Measurements from ENCODE around the gene ADAMTSL3.

Gene ADAMTSL3

DNA sequence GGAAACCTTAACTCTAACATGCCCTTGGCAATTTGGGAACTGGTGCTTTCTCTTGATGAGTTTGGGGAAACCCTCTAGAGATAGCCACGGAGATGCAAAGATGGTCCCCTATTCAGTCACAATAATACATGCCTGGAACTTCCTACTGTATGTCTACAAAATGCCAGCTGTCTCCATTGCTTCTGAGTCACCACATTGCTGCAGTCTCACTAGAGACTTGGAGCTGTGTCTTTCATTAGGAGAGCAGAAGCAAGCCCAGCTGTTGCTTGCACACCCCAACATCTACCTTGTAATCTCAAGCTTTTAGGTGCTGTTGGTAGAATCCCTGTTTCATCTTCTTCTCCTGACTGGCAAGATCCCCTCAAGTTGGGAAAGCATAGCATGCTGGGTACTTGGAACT is 261.0 kb downstream of the ADAMTSL3 start:
- no peak for DNase-seq (ENCODE audit: low spot score)
- FAIRE-seq: no peak

GRCh38 chr15:83917432-83917831 is 263.5 kb downstream of the ADAMTSL3 start:
- DNase-seq (ENCODE audit: low spot score) (no peak), FAIRE-seq (no peak)

GRCh38 chr15:83918011-83918410 is 264.1 kb downstream of the ADAMTSL3 start:
- no peak for FAIRE-seq
- no peak for DNase-seq (ENCODE audit: low spot score)

DNA sequence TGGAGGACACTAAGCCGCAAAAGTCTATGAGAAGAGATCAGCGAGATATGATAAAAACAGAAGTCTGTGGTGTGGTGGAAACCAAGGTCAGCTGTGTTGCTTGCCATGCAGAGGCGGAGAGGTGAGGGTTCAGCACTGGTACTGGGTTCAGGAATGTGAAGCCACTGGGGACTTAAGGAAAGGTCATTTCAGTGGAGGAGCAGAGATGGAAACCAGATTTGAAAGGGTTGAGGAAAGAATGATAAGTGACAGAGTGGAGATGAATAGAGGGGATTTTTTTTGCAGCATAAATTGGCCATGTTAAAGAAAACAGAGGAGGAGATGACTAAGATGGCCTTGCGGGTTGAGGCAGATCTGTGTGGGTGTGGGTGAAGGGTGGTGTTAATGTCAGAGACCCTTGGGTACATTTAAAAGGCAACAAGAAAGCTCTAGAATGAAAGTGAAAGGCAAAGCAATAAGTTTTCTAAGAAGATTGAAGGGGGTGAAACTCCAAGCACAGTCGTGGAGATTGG is 265.5 kb downstream of the ADAMTSL3 start:
- FAIRE-seq (peak; percentile 9), DNase-seq (ENCODE audit: low spot score) (no peak)

DNA sequence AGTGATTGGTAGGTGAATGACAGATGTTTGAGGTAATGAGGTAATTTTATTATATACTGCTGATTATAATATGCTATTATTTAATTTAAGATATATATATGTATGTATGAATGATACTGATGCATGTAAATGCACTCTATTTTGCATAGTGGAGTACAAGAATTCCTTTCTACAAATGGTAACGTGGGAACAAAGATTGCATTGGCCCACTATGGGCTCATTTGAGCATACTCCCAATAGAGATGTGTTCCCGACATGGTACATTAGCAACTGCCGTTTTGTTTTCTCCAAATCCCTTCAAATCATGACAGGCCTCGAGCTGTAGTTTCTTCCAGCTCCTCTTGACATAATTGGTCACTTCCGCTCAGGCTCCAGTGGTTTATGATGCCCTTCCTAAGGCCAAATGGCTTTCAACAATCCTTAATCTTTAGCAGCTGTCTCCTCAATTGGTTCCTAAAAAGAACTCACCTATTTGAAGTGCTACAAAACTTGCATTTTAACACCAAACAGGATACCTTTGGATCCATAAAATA is 266.1 kb downstream of the ADAMTSL3 start:
- no peak for DNase-seq (ENCODE audit: low spot score)
- FAIRE-seq: no peak

GRCh38 chr15:83922649-83923294 is 268.8 kb downstream of the ADAMTSL3 start:
- no peak for DNase-seq (ENCODE audit: low spot score)

DNA sequence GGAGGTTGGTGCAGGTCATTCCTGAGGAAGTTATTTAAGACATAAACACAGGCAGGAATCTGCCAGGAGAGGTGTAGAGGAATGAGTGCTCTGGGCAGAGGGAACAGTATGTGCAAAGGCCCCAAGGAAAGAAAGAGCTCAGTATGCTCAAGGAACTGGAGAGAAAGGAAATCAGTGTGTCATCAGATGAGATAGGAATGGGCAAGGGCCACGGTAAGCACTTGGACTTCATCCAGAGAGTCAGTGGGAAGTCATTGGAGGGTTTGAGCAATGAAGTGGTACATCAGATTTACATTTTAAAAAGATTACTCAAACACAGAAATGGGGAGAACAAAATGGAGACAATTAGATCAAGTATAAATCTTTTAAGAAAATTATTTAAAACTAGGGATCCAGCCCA is 272.2 kb downstream of the ADAMTSL3 start:
- no peak for FAIRE-seq
- no peak for DNase-seq (ENCODE audit: low spot score)

More at GRCh38 chr15:83922649-83923294, 268.8 kb downstream of the ADAMTSL3 start:
- FAIRE-seq: no peak

GRCh38 chr15:83927704-83928391 is 273.9 kb downstream of the ADAMTSL3 start:
- FAIRE-seq: no peak
- no peak for DNase-seq (ENCODE audit: low spot score)

DNA sequence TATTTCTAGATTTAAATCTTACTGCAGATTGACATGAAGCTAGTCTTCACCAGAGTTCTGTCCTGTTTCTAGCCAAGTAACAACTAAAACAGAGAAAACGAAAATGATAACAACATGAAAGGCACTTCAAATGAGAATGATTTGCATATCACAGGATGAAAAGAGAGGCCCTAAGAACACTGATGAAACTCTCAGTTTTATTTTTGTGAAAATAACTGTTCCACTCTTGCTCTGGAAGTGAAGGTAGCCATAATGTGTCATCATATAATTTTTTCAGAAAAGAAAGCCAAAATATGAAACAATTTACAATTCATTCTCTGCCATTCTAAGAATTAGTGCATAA is 274.4 kb downstream of the ADAMTSL3 start:
- FAIRE-seq (no peak), DNase-seq (ENCODE audit: low spot score) (no peak)

DNA sequence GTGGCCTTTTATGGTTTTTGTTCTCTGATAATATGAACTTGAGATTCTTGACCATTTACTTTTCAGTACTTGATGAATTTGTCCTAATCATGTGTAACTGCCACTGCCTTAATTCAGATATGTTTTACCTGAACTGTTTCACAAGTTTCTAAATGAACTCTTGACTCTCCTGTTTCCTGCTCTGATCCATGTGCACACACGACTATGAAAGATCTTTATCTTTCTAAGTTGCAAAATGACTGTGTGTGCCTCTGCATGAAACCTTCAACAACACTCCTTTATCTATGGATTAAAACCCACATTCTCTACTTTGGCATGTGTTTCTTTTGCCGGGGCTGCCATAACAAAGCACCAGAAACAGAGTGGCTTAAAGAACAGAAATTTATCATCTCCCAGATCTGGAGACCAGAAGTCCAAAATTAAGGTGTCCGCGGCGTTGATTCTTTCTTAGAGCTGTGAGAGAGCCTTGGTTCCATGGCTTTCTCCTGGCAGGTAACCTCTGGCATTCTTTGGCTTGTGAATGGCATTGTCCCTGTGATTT is 275.0 kb downstream of the ADAMTSL3 start:
- FAIRE-seq: no peak
- no peak for DNase-seq (ENCODE audit: low spot score)

DNA sequence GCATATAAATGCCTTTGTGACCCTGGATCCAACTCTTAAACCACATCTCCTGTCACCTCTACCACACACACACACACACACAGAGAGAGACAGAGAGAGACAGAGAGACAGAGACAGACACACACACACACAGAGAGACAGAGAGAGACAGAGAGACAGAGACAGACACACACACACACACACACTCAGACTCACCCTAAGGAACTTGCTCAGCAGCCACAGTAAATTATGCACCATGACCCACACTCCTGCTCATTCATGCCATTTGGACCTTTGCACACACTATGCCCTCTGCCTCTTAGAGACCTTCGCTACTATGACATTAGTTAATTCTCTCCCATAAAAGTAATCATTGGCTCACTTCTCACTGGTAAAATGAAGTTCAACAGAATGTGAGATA is 275.7 kb downstream of the ADAMTSL3 start:
- FAIRE-seq: peak; percentile 59
- no peak for DNase-seq (ENCODE audit: low spot score)

DNA sequence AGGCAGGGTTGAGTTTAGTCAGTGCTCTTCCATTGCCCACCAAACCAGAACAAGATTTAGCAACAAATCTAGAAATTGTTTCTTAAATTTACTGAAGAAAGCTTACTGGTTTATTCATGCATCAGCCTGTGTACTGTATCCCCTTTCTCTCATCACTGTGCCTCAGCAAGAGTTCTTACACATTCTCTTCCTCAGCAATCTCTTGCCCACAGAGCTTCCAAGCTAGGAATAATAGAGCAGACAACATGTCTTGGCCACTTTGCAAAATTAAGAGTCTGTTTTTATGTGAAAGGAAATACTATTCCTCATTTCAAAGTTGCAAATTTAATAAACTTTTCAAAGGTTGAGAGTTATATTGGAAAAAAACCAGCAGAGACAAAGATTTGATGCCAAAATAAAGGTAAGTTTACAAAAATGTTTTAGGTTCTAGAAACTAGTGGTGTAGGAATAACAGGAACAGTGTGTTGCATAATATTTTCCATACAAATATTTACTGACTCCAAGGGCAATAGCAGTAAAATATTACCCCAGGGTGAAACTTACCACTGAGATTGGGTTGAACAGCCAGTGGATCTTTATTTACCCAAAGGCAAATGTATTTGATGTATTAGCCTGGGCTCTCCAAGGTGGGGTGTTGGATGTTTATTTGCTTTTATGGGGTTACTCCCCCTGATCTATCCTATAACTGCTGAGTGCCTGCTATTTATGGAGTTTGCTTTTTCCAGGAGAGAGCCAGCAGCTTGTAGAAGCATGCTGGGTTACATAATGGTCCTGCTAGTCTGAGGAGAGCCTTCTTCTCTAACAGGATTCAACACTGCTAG is 276.7 kb downstream of the ADAMTSL3 start:
- FAIRE-seq: no peak
- no peak for DNase-seq (ENCODE audit: low spot score)

DNA sequence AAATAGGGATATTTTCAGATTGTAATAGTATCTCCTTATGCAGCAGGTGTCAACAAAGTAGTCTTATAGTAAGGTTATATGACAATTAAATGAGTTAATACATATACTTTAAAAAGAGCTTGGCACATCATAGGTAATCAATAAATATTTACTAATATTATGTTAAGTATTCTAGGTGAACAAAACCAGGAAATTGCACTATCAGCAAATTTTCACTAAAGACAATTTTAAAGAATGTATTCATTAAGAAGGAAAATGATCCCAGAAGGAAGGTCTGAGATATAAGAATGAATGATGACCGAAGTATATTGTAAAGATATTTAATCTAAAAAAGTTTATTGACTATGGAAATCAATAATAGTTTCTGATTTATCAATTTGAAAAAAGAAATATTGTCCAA is 281.9 kb downstream of the ADAMTSL3 start:
- FAIRE-seq (no peak), DNase-seq (ENCODE audit: low spot score) (no peak)

GRCh38 chr15:83940136-83940535 is 286.2 kb downstream of the ADAMTSL3 start:
- DNase-seq (ENCODE audit: low spot score) (no peak), FAIRE-seq (no peak)

- DNase-seq (ENCODE audit: low spot score) (no peak), FAIRE-seq (no peak)
Observed at GRCh38 chr15:83943043-83943442, 289.1 kb downstream of the ADAMTSL3 start.

DNA sequence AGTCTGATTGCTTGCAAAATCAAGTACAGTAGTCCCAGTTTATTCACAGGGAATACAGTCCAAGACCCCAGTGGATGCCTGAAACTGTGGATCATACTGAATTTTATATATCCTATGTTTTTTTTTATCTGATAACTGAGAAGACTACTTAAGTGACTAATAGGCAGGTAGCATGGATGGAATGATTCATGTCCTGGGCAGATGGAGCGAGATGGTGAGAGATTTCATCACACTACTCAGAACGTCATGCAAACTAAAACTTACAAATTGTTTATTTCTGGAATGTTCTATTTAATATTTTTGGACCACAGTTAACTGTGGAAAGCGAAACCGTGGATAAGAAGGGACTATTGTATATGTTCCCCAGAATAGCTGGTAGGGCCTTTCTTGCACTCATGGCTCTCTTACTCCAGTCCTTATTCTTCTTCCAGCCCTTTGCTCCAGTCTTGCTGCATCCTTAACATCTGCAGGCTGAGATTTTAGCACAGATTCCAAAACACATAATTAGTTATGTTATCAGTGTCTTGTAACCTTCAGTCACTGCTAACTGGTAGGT is 290.0 kb downstream of the ADAMTSL3 start:
- no peak for FAIRE-seq
- DNase-seq (ENCODE audit: low spot score): no peak

GRCh38 chr15:83947156-83947555 is 293.2 kb downstream of the ADAMTSL3 start:
- DNase-seq (ENCODE audit: low spot score) (no peak), FAIRE-seq (no peak)

DNA sequence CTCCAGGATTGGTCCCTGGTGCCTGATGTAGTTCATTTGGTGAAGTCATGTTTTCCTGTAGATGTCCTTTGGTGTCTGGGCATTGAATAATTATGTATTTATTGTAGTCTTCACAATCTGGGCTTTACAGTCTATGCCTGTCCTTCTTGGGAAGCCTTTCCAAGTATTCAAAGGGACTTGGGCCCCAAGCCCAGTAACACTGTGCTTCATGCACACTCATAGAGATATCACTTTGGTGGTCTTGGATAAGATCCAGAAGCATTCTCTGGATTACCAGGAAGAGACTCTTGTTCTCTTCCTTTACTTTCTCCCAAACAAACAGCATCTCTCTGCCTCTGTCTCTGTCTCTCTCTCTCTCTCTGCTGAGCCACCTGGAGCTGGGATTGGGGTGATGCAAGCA is 300.6 kb downstream of the ADAMTSL3 start:
- DNase-seq (ENCODE audit: low spot score) (no peak), FAIRE-seq (no peak)

DNA sequence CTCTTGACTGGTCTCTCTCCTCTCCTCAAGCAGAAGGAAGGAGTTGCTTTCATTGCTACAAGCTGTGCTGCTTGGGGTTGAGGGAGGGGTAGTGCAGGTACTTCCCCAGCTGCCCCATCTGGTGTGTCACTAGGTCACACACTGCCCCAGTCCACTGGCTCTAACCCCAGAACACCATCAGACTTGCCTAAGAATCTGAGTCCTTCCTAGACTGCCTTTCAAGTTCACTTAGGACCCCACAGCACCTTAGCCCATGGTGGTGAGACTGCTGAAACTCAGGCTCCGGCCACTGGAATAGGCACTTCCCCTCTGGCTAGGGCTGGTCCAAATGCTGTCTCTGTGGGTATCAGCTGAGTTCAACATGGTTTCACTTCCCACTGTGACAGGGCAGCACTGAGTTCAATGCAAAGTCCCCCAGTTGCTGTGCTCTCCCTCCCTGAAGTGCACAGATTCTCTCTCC is 301.9 kb downstream of the ADAMTSL3 start:
- DNase-seq (ENCODE audit: low spot score): no peak
- no peak for FAIRE-seq

GRCh38 chr15:83956887-83957286 is 303.0 kb downstream of the ADAMTSL3 start:
- FAIRE-seq (no peak), DNase-seq (ENCODE audit: low spot score) (no peak)

DNA sequence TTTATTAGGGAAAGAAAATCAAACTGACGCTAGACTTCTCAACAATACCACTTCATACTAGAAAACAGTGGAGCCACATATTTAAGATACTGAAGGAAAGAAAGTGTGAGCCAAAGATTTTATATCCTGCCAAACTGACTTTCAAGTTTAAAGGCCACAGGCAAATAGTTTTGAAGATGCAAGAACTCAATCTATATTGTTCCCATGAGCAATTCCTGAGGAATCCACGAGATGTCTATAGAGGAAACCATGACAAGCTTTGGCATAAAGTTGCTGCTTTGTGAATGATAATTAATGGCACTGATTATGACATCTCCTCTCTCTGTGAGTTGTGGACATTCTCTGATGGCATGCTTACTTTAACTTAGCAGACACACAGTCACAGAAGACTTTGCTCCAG is 305.6 kb downstream of the ADAMTSL3 start:
- no peak for DNase-seq (ENCODE audit: low spot score)
- FAIRE-seq: no peak

All from urothelium cell line (cell line).